Activated CD4-positive, alpha-beta T cell treated with anti-CD3 and anti-CD28 coated beads, Interleukin-2, amount 10 ng/mL, durations not matched to agents 7 days and 5 days (primary cell): Measurements from ENCODE around the gene VAT1. TPM values are rescaled to one million over a fixed set of nuclear protein-coding genes. Genes with fewer than 3 reads are reported as not detected.
"Not testable (repeated sequence)": the region's sequence is repeated elsewhere in the genome, so short reads cannot be mapped to it uniquely, and the experiment has no call there.

ENCODE experiments used
- CTCF ChIA-PET: fragments of 350-600 bp; sonication (Branson Sonifier 250); formaldehyde crosslinking; loops from one replicate; lab custom pipeline; 2021; ENCODE audit warnings: antibody characterized with exemption; lab: Charles Lee
- POLR2A ChIA-PET: fragments of 350-600 bp; sonication (Branson Sonifier 250); formaldehyde crosslinking; loops from one replicate; lab custom pipeline; 2021; ENCODE audit warnings: antibody characterized with exemption; lab: Charles Lee
- DNase-seq: peaks from one replicate; pipeline ENCODE4 v3.0.0-alpha.2; 2020
- H3K27ac Mint-ChIP-seq: one replicate; pipeline ENCODE4 v1.8.0; 2021; ENCODE audit warnings: mild to moderate bottlenecking, moderate library complexity, mixed read lengths
- H3K27me3 Mint-ChIP-seq: one replicate; pipeline ENCODE4 v1.8.0; 2021; ENCODE audit warnings: mixed read lengths
- H3K36me3 Mint-ChIP-seq: one replicate; pipeline ENCODE4 v1.8.0; 2021; ENCODE audit warnings: low read depth, mixed read lengths
- H3K4me1 Mint-ChIP-seq: one replicate; pipeline ENCODE4 v1.8.0; 2021; ENCODE audit warnings: mixed read lengths
- H3K4me3 Mint-ChIP-seq: one replicate; pipeline ENCODE4 v1.8.0; 2021; ENCODE audit warnings: mild to moderate bottlenecking, moderate library complexity, mixed read lengths
- H3K9me3 Mint-ChIP-seq: one replicate; pipeline ENCODE4 v1.8.0; 2021; ENCODE audit warnings: mixed read lengths
- total RNA-seq, 2 experiments: library from RNA; stranded (reverse); gene quantifications; one replicate each; pipeline ENCODE4 v1.2.3, GENCODE V29; 2021

Gene VAT1
- total RNA-seq, 2 experiments from 2014 or later: 10.2 to 12.8 TPM

DNA sequence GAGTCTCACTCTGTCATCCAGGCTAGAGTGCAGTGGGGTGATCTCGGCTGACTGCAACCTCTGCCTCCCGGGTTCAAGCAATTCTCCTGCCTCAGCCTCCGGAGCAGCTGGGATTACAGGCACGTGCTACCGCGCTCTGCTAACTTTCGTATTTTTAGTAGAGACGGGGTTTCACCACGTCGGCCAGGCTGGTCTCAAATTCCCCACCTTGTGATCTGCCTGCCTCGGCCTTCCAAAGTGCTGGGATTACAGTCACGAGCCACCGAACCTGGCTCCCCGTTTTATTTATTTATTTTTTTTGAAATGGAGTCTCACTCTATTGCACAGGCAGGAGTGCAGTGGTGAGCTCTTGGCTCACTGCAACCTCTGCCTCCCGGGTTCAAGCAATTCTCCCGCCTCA is 46.5 kb downstream of the VAT1 start:
- H3K27me3 Mint-ChIP-seq, H3K36me3 Mint-ChIP-seq, H3K4me3 Mint-ChIP-seq, H3K27ac Mint-ChIP-seq, POLR2A ChIA-PET, DNase-seq, H3K9me3 Mint-ChIP-seq: not testable (repeated sequence)
- H3K4me1 Mint-ChIP-seq: peaks cover 14% of the 10 kb centered on the region
- CTCF ChIA-PET: interaction anchor here (0.8 kb wide), 1 partner anchor 22 kb away, joined by 3 read pairs; the partner anchor contains the start of gene RPL27

DNA sequence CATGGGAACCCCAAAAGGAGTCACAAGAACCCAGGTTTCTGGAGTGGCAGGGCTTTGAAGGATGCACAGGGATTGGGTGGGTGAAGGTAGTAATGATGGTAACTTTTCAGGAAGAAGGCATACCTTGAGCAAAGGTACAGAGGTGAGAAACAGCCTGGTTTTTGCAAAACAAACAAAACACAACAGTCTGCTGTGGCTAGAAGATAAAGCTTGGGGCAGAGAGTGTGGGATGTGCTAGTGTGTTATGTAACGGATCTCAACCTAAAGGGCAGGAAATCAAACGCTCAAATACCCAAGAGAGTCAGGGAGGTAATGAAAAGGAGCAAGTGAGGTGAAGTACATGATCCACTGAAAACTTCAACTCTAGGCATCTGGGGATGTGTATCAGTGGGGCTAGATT is 46.9 kb downstream of the VAT1 start:
- no peaks in the 10 kb centered on the region for H3K36me3 Mint-ChIP-seq
- DNase-seq: no peak
- CTCF ChIA-PET: no interaction called here

GRCh38 chr17:42973323-42973722 is 48.9 kb downstream of the VAT1 start:
- H3K27ac Mint-ChIP-seq, H3K4me3 Mint-ChIP-seq, DNase-seq, CTCF ChIA-PET, H3K4me1 Mint-ChIP-seq, H3K36me3 Mint-ChIP-seq, H3K9me3 Mint-ChIP-seq, H3K27me3 Mint-ChIP-seq, POLR2A ChIA-PET: not testable (repeated sequence)

More for the DNA sequence above, 46.9 kb downstream of the VAT1 start:
- POLR2A ChIA-PET: no interaction called here
- Mint-ChIP-seq H3K27me3 (no peaks in the 10 kb centered on the region), H3K27ac (no peak overlapping the region), H3K4me3 (no peak overlapping the region), H3K4me1 (peaks cover 13% of the 10 kb centered on the region), H3K9me3 (no peaks in the 10 kb centered on the region)

- no peaks in the 10 kb centered on the region for H3K4me1 Mint-ChIP-seq
- no peaks in the 10 kb centered on the region for H3K27me3 Mint-ChIP-seq
- CTCF ChIA-PET: no interaction called here
- no peak overlapping the region for H3K27ac Mint-ChIP-seq
- H3K4me3 Mint-ChIP-seq: no peak overlapping the region
- POLR2A ChIA-PET: no interaction called here
- no peaks in the 10 kb centered on the region for H3K36me3 Mint-ChIP-seq
- H3K9me3 Mint-ChIP-seq: no peaks in the 10 kb centered on the region
- DNase-seq: no peak
Observed at GRCh38 chr17:42971589-42971988, 50.6 kb downstream of the VAT1 start.

DNA sequence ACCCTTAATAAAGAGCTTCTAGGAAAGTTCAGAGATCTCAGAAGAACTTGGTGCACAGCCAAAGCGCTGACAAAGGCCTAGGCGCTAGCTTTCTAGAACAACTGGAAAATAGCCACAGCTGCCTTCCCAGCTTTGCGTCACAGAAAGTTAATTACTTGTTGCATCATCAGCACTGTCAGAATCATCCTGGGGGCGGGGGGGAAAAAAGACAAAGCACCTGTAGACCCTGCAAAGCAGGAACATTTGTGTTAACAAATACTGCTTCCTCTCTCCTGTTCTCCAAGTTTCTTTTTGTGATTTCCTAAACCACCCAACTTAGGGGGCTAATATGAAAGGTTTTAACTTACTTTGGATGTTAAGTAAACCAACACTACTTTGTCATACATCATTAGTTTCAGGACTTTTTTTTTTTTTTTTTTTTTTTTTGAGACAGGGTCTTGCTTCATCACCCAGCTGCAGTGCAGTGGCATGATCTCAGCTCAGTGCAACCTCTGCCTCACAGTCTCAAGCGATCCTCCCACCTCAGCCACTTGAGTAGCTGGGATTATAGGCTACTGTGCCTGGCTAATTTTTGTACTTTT is 53.1 kb downstream of the VAT1 start:
- Mint-ChIP-seq H3K4me1 (peaks cover 5% of the 10 kb centered on the region), H3K27ac (no peak overlapping the region), H3K27me3 (no peaks in the 10 kb centered on the region), H3K9me3 (no peaks in the 10 kb centered on the region), H3K36me3 (peaks cover 5% of the 10 kb centered on the region), H3K4me3 (no peak overlapping the region)
- ChIA-PET CTCF (interaction anchor here (0.5 to 1.0 kb wide), 2 partner anchors 98 to 370 kb away, joined by 3 read pairs; no protein-coding TSS in a partner anchor), POLR2A (interaction anchor here (0.6 kb wide), 2 partner anchors 126 to 277 kb away, joined by 6 read pairs; no protein-coding TSS in a partner anchor)
- no peak for DNase-seq

- Mint-ChIP-seq H3K4me1 (peaks cover 13% of the 10 kb centered on the region), H3K27me3 (no peaks in the 10 kb centered on the region), H3K36me3 (peaks cover 5% of the 10 kb centered on the region), H3K4me3 (no peak overlapping the region), H3K9me3 (no peaks in the 10 kb centered on the region), H3K27ac (no peak overlapping the region)
- POLR2A ChIA-PET: interaction anchor here (0.6 kb wide), 1 partner anchor 232 kb away, joined by 4 read pairs; no protein-coding TSS in a partner anchor
- CTCF ChIA-PET: no interaction called here
- DNase-seq: no peak
Observed at GRCh38 chr17:42967925-42968324, 54.3 kb downstream of the VAT1 start.

Other genes starting within 250 kb of the VAT1 start
- gene VPS25, start 248.9 kb downstream of the VAT1 start, total RNA-seq: 10 to 100 TPM; 51.9 to 59.4 TPM
- gene WNK4, start 241.8 kb downstream of the VAT1 start, total RNA-seq: under 1 TPM; 0.47 to 0.77 TPM
- 10 to 100 TPM; 41.2 to 45.1 TPM for gene COA3, start 223.7 kb downstream of the VAT1 start, total RNA-seq
- gene CNTD1, start 223.5 kb downstream of the VAT1 start, total RNA-seq: not detected
- 10 to 100 TPM; 87.0 to 87.6 TPM for gene BECN1, start 198.1 kb downstream of the VAT1 start, total RNA-seq
- 100 to 1,000 TPM; 110 to 111 TPM for gene PSME3, start 189.0 kb downstream of the VAT1 start, total RNA-seq
- gene AOC2, start 177.8 kb downstream of the VAT1 start, total RNA-seq: 1 to 10 TPM; 1.5 to 1.9 TPM
- under 1 TPM; 0.56 to 0.79 TPM for gene AOC3, start 171.2 kb downstream of the VAT1 start, total RNA-seq
- gene G6PC1, start 121.6 kb downstream of the VAT1 start, total RNA-seq: not detected
- 10 to 100 TPM; 31.4 to 43.0 TPM for gene AARSD1, start 57.9 kb downstream of the VAT1 start, total RNA-seq
- gene PTGES3L, start 42.3 kb downstream of the VAT1 start, total RNA-seq: under 1 TPM; 0.12 to 0.22 TPM
- 10 to 100 TPM; 13.0 to 14.0 TPM for gene RUNDC1, start 41.8 kb downstream of the VAT1 start, total RNA-seq
- 1,000 to 10,000 TPM; 1,014 to 1,124 TPM for gene RPL27, start 24.0 kb downstream of the VAT1 start, total RNA-seq
- gene IFI35, start 15.6 kb downstream of the VAT1 start, total RNA-seq: 100 to 1,000 TPM; 125 to 137 TPM
- gene RND2, start 2.8 kb upstream of the VAT1 start, total RNA-seq: under 1 TPM in 1 of 2 experiments, not detected in 1; 0.05 TPM
- gene BRCA1, start 103.0 kb upstream of the VAT1 start, total RNA-seq: 10 to 100 TPM; 67.4 to 76.0 TPM
- gene NBR1, start 148.8 kb upstream of the VAT1 start, total RNA-seq: 10 to 100 TPM; 53.9 to 54.3 TPM
- gene TMEM106A, start 189.5 kb upstream of the VAT1 start, total RNA-seq: 10 to 100 TPM; 11.7 to 11.8 TPM
- gene CCDC200, start 206.2 kb upstream of the VAT1 start, total RNA-seq: not detected
- gene RNU2-1, start 211.6 kb upstream of the VAT1 start, total RNA-seq: 1,000 to 10,000 TPM; 5,823 to 8,052 TPM